SK-N-SH (cell line): Measurements from ENCODE around the gene PDE8A. TPM values are rescaled to one million over a fixed set of nuclear protein-coding genes. Genes with fewer than 3 reads are reported as not detected.
A peak's percentile ranks its signal among the peaks of the same experiment; 100 is the strongest.

Experiments used
- CTCF ChIA-PET: fragments of 300-600, 350-600 bp; formaldehyde crosslinking; extraction: SDS; loops from one replicate; lab custom pipeline; 2021; lab: Yijun Ruan, JAX
- POLR2A ChIA-PET: fragments of 350-600 bp; sonication (Branson Sonifier 250); formaldehyde crosslinking; extraction: SDS; loops from one replicate; lab custom pipeline; 2020; ENCODE audit warnings: antibody characterized with exemption, inconsistent platforms; lab: Yijun Ruan, JAX
- DNase-seq: peaks from one replicate; pipeline ENCODE4 v3.0.0; 2012
- H2AFZ ChIP-seq: fragments of 200-600 bp; sonication (generic); 2 replicates; pipeline ENCODE4 v1.8.1; 2016; ENCODE audit warnings: antibody characterized with exemption, mild to moderate bottlenecking, low read depth
- H3F3A ChIP-seq: fragments of 200-600 bp; sonication (generic); replicated peaks from 2 replicates; pipeline ENCODE3; 2016; ENCODE audit warnings: antibody characterized with exemption, mild to moderate bottlenecking; ENCODE audit not compliant: insufficient read depth
- H3K27ac ChIP-seq, 2 experiments: fragments of 200-500 bp in 1 of 2; fragments of 200-600 bp in 1 of 2; sonication (Bioruptor generic) in 1 of 2; sonication (generic), shearing (Covaris generic) in 1 of 2; 2 replicates each; pipeline versions ENCODE4 v1.5.1 to v1.6.1; 2014 to 2016; ENCODE audit warnings: low read depth in 2 of 2, inconsistent platforms in 1 of 2, low read length in 1 of 2, mild to moderate bottlenecking in 1 of 2, mixed read lengths in 1 of 2
- H3K27me3 ChIP-seq: fragments of 200-600 bp; sonication (generic), shearing (Covaris generic); 2 replicates; pipeline ENCODE4 v1.6.1; 2016; ENCODE audit warnings: mixed run types; ENCODE audit not compliant: insufficient read depth
- H3K36me3 ChIP-seq, 2 experiments: fragments of 200-500 bp in 1 of 2; fragments of 200-600 bp in 1 of 2; sonication (Bioruptor generic) in 1 of 2; sonication (generic) in 1 of 2; replicated peaks in 1 of 2; 2 replicates each; pipeline versions ENCODE3 to v1.5.1; 2014 to 2016; ENCODE audit warnings: low read length in 1 of 2, mild to moderate bottlenecking in 1 of 2; ENCODE audit not compliant: insufficient read depth in 2 of 2, control insufficient read depth in 1 of 2
- H3K4me1 ChIP-seq, 2 experiments: fragments of 200-500 bp in 1 of 2; fragments of 200-600 bp in 1 of 2; sonication (Bioruptor generic) in 1 of 2; sonication (generic), shearing (Covaris generic) in 1 of 2; 2 replicates each; pipeline versions ENCODE4 v1.5.1 to v1.6.1; 2014 to 2016; ENCODE audit warnings: low read depth in 1 of 2, low read length in 1 of 2, mixed run types in 1 of 2; ENCODE audit not compliant: insufficient read depth in 2 of 2, control insufficient read depth in 1 of 2
- H3K4me2 ChIP-seq: fragments of 200-600 bp; sonication (generic), shearing (Covaris generic); 2 replicates; pipeline ENCODE4 v1.6.1; 2017; ENCODE audit warnings: mixed run types
- H3K4me3 ChIP-seq, 2 experiments: fragments of 200-500 bp in 1 of 2; fragments of 200-600 bp in 1 of 2; sonication (Bioruptor generic) in 1 of 2; sonication (generic), shearing (Covaris generic) in 1 of 2; 2 replicates each; pipeline versions ENCODE4 v1.5.1 to v1.8.1; 2014 to 2016; ENCODE audit warnings: low read depth in 2 of 2, inconsistent platforms in 1 of 2, low read length in 1 of 2, mild to moderate bottlenecking in 1 of 2, mixed read lengths in 1 of 2, moderate library complexity in 1 of 2
- H3K79me2 ChIP-seq: fragments of 200-600 bp; sonication (generic); 2 replicates; pipeline ENCODE4 v1.8.1; 2017; ENCODE audit warnings: mild to moderate bottlenecking; ENCODE audit not compliant: insufficient read depth
- H3K9ac ChIP-seq: fragments of 200-600 bp; sonication (generic); 2 replicates; pipeline ENCODE4 v1.6.1; 2017; ENCODE audit warnings: mixed run types
- H3K9me2 ChIP-seq: fragments of 200-600 bp; sonication (generic); 2 replicates; pipeline ENCODE4 v1.6.1; 2017; ENCODE audit warnings: mixed run types
- H3K9me3 ChIP-seq: fragments of 200-600 bp; sonication (generic); 2 replicates; pipeline ENCODE4 v1.6.1; 2017; ENCODE audit warnings: mixed run types, mild to moderate bottlenecking, moderate library complexity
- H4K20me1 ChIP-seq: fragments of 200-600 bp; sonication (generic); 2 replicates; pipeline ENCODE4 v1.6.1; 2017; ENCODE audit warnings: mild to moderate bottlenecking, mixed run types; ENCODE audit not compliant: insufficient read depth
- FOSL2 ChIP-seq: IDR thresholded peaks from 2 replicates; pipeline ENCODE4 v1.4.0; 2012; ENCODE audit warnings: low read depth, mild to moderate bottlenecking, moderate library complexity, borderline replicate concordance
- FOXM1 ChIP-seq: IDR thresholded peaks from 2 replicates; pipeline ENCODE4 v1.4.0; 2012; ENCODE audit warnings: low read depth, mild to moderate bottlenecking
- GATA2 ChIP-seq: sonication (generic); formaldehyde crosslinking; IDR thresholded peaks from 2 replicates; pipeline ENCODE4 v1.5.0; 2020; ENCODE audit warnings: mild to moderate bottlenecking, missing genetic modification reagents
- MEF2A ChIP-seq: IDR thresholded peaks from 2 replicates; pipeline ENCODE4 v1.4.0; 2012; ENCODE audit warnings: low read depth, borderline replicate concordance
- MXI1 ChIP-seq: IDR thresholded peaks from 2 replicates; pipeline ENCODE4 v1.6.1; 2012; ENCODE audit warnings: mild to moderate bottlenecking, low read depth, low read length, improper control_type of control experiment
- NFIC ChIP-seq: IDR thresholded peaks from 2 replicates; pipeline ENCODE4 v1.4.0; 2012; ENCODE audit warnings: borderline replicate concordance
- RCOR1 ChIP-seq: fragments of 150-350 bp; IDR thresholded peaks from 2 replicates; pipeline ENCODE4 v1.6.1; 2017; ENCODE audit warnings: antibody characterized with exemption, low read length
- TAF1 ChIP-seq: IDR thresholded peaks from 2 replicates; pipeline ENCODE4 v1.6.1; 2012; ENCODE audit warnings: low read depth, mild to moderate bottlenecking, low read length, moderate library complexity, borderline replicate concordance
- YY1 ChIP-seq: IDR thresholded peaks from 2 replicates; pipeline ENCODE4 v1.4.0; 2012; ENCODE audit warnings: low read depth, mild to moderate bottlenecking
- WGBS: methylation state at CpG from one replicate; pipeline ENCODE4 v1.1.6; 2017; ENCODE audit warnings: low lambda C conversion rate; 5-methylcytosine and 5-hydroxymethylcytosine counted together
- polyA plus RNA-seq, 3 experiments: library from polyadenylated mRNA; depleted of rRNA; stranded (reverse); fragments of >200 nt; gene quantifications; 2 replicates each; pipeline ENCODE4 v1.2.3, GENCODE V29; 2012
- TF ChIP-seq, protein P1 (sequence below): IDR thresholded peaks from 2 replicates; pipeline ENCODE4 v1.4.0; 2012; ENCODE audit warnings: low read depth
- TF ChIP-seq, protein P2 (sequence below): IDR thresholded peaks from 2 replicates; pipeline ENCODE4; 2012
- TF ChIP-seq, protein P3 (sequence below): IDR thresholded peaks from 2 replicates; pipeline ENCODE4 v1.4.0; 2012; ENCODE audit warnings: low read depth, borderline replicate concordance
- TF ChIP-seq, protein P4 (sequence below): fragments of 150-350 bp; IDR thresholded peaks from 2 replicates; pipeline ENCODE4 v1.6.1; 2017; ENCODE audit warnings: antibody characterized with exemption, low read length, low read depth, borderline replicate concordance
- TF ChIP-seq, protein P5 (sequence below): IDR thresholded peaks from 2 replicates; pipeline ENCODE4 v1.4.0; 2012; ENCODE audit warnings: low read depth, borderline replicate concordance

The PDE8A gene
- polyA plus RNA-seq, 1 of the 3 experiments (the other 2 are of a cell fraction): 13.4 TPM

DNA sequence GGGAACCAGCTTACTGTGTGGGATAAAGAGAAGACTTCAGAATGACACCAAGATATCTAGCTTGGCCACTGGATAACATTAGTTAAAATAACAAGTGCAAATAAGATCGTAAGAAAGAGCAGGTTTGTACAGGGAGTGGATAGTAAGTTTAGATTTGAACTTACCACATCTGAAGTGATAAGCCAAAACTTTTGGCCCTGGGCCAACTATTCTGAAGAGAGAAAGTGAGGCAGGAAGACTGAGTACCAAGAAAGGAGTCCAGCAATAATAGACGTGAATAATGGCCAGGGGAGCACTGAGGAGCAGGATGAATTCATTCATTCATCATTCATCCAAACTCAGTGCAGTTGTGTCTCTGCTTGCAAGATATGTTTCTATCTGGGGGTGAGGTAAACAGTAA lies 122.9 kb downstream of the PDE8A start:
- Histone ChIP-seq H3K9ac (no peak overlapping the region), H3K9me2 (no peaks in the 10 kb centered on the region), H2AFZ (no peak overlapping the region), H3K79me2 (no peaks in the 10 kb centered on the region), H3K9me3 (no peaks in the 10 kb centered on the region), H4K20me1 (no peaks in the 10 kb centered on the region), H3K4me3 (no peak overlapping the region), H3K4me1 (no peaks in the 10 kb centered on the region), H3K4me2 (no peak overlapping the region), H3K27ac (no peak overlapping the region), H3K36me3 (peaks cover 14 to 16% of the 10 kb centered on the region in 2 experiments), H3K27me3 (no peaks in the 10 kb centered on the region), H3F3A (no peaks in the 10 kb centered on the region)
- DNase-seq: no peak
- ChIA-PET CTCF (interaction anchor here (0.9 kb wide), 1 partner anchor 16 kb away, joined by 3 read pairs; no protein-coding TSS in a partner anchor), POLR2A (no interaction called here)
- 98% methylated on average over 2 of the region's 2 CpGs for WGBS
- TF ChIP-seq TAF1 (no peak), FOSL2 (no peak), NFIC (peak; percentile 18; the same call in 1 of the 2 replicates)

DNA sequence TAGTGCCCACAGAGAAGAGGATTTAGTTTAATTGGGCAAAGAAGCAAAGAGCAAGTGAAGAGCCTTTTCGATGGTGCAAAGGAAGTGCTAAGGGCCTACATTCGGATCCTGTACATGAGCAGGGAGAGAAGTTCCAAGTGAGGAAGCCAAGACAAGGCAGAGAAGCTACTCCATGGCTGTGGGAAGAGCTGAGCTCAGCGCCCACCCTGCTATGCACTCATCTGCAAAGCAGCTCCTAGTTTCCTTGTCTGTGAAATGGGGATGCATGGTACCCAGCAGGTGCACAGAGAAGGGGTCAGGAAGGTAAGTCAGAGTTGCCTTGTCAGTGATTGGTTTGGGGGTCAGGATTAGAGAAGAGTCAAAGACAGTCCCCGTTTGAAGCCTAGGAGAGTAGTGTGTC lies 126.5 kb downstream of the PDE8A start:
- Histone ChIP-seq H3K36me3 (peaks cover 0 to 7% of the 10 kb centered on the region in 2 experiments), H3K9me3 (no peaks in the 10 kb centered on the region), H4K20me1 (no peaks in the 10 kb centered on the region), H3K9me2 (no peaks in the 10 kb centered on the region), H3K27me3 (no peaks in the 10 kb centered on the region), H2AFZ (no peak overlapping the region), H3K4me3 (no peak overlapping the region), H3K79me2 (no peaks in the 10 kb centered on the region), H3F3A (no peaks in the 10 kb centered on the region), H3K9ac (no peak overlapping the region), H3K4me2 (no peak overlapping the region), H3K27ac (no peak overlapping the region), H3K4me1 (no peaks in the 10 kb centered on the region)
- 91% methylated on average over 4 of the region's 4 CpGs for WGBS
- DNase-seq: no peak
- CTCF ChIA-PET: no interaction called here
- POLR2A ChIA-PET: no interaction called here
- TF ChIP-seq, protein P1, sequence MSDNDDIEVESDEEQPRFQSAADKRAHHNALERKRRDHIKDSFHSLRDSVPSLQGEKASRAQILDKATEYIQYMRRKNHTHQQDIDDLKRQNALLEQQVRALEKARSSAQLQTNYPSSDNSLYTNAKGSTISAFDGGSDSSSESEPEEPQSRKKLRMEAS: no peak
- TF ChIP-seq YY1: no peak
- TF ChIP-seq, protein P2, sequence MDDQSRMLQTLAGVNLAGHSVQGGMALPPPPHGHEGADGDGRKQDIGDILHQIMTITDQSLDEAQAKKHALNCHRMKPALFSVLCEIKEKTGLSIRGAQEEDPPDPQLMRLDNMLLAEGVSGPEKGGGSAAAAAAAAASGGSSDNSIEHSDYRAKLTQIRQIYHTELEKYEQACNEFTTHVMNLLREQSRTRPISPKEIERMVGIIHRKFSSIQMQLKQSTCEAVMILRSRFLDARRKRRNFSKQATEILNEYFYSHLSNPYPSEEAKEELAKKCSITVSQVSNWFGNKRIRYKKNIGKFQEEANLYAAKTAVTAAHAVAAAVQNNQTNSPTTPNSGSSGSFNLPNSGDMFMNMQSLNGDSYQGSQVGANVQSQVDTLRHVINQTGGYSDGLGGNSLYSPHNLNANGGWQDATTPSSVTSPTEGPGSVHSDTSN: no peak
- TF ChIP-seq RCOR1: no peak
- TF ChIP-seq TAF1: no peak
- TF ChIP-seq MEF2A: no peak
- TF ChIP-seq GATA2 (CRISPR knock-in tag): no peak
- TF ChIP-seq, protein P3, sequence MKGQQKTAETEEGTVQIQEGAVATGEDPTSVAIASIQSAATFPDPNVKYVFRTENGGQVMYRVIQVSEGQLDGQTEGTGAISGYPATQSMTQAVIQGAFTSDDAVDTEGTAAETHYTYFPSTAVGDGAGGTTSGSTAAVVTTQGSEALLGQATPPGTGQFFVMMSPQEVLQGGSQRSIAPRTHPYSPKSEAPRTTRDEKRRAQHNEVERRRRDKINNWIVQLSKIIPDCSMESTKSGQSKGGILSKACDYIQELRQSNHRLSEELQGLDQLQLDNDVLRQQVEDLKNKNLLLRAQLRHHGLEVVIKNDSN: no peak
- no peak for TF ChIP-seq FOXM1
- TF ChIP-seq, protein P4, sequence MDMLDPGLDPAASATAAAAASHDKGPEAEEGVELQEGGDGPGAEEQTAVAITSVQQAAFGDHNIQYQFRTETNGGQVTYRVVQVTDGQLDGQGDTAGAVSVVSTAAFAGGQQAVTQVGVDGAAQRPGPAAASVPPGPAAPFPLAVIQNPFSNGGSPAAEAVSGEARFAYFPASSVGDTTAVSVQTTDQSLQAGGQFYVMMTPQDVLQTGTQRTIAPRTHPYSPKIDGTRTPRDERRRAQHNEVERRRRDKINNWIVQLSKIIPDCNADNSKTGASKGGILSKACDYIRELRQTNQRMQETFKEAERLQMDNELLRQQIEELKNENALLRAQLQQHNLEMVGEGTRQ: no peak
- TF ChIP-seq, protein P5, sequence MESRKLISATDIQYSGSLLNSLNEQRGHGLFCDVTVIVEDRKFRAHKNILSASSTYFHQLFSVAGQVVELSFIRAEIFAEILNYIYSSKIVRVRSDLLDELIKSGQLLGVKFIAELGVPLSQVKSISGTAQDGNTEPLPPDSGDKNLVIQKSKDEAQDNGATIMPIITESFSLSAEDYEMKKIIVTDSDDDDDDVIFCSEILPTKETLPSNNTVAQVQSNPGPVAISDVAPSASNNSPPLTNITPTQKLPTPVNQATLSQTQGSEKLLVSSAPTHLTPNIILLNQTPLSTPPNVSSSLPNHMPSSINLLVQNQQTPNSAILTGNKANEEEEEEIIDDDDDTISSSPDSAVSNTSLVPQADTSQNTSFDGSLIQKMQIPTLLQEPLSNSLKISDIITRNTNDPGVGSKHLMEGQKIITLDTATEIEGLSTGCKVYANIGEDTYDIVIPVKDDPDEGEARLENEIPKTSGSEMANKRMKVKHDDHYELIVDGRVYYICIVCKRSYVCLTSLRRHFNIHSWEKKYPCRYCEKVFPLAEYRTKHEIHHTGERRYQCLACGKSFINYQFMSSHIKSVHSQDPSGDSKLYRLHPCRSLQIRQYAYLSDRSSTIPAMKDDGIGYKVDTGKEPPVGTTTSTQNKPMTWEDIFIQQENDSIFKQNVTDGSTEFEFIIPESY: no peak
- no peak for TF ChIP-seq MXI1
- no peak for TF ChIP-seq NFIC
